IPS-18c (cell line): ENCODE results near the gene CRLF1.

ENCODE experiments used
- H3K4me3 ChIP-seq: 2 replicates; pipeline ENCODE4 v1.7.0; 2013; ENCODE audit warnings: low read depth, mild to moderate bottlenecking, low read length, moderate library complexity; ENCODE audit not compliant: insufficient read depth
- H3K9me3 ChIP-seq: one replicate; pipeline ENCODE4 v1.6.1; 2013; ENCODE audit warnings: mild to moderate bottlenecking, low read length, moderate library complexity; ENCODE audit not compliant: control insufficient read depth, insufficient read depth

Gene CRLF1

DNA sequence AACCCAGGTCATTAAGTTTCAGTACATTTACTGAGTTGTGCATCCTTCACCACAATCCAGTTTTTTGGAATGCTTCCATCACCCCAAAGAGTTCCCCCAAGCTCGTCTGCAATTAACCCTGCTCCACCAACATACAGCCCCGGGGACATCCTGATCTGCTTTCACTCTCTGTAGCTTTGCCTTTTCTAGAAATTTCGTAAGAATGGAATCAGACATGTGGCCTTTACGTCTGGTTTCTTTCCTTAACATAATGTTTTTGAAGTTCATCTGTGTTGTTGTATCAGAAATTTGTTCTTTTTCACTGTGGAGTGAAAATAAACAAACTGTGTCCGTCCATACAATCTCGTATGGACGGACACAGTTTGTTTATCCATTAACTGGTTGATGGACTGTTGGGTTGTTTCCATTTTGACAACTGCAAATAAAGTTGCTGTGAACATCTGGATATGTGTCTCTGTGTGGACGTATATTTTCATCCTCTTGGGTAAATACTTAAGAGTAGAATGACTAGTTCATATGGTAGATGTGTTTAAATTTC lies 33.2 kb upstream of the CRLF1 start:
- Histone ChIP-seq H3K9me3 (no peaks in the 10 kb centered on the region), H3K4me3 (no peak overlapping the region)

DNA sequence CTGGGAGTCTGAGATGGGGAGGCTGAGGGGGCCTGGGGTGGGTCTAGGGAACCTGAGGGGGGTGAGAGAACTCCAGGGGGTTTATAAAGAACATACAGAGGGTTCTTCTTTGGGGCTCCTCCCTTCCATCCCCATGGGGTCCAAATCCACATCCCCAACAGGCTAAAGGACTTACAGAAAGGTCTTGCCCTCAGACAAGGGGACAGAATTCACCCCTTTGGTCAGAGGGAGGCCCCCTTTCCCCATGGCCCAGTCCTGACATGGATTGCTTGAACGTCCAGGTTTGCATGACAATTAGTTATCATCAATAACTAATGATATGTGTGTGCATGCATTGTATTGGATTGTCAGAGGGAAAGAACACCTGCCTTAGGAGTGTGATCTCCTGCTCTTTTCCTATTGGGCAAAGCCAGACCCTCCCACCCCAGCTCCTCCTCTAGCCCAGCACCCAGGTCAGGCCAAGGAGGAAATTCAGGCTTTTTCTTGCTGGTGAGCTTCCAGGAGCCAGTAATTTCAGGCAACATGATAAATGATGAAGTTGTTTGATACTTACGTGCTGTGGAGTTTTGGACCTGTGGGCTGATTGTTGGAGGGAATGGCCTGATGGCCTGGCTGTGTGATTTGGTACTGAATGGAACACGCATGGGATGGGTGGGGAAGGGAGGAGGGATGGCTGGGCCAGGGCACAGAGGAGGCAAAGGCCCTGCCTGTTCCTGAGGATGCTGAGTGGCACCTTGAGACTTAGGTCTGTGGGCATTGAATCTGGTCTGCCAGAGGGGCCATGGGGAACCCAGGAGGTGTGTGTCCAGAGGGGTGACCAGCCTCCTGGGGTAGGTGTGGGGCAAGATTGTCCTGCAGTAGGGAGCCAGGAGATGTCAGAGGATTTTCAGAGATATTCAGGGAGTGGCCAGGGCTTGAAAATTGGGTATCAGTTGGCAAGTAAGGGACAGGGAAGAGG lies 31.4 kb upstream of the CRLF1 start:
- Histone ChIP-seq H3K9me3 (no peaks in the 10 kb centered on the region), H3K4me3 (peak overlapping the region; percentile 84)

DNA sequence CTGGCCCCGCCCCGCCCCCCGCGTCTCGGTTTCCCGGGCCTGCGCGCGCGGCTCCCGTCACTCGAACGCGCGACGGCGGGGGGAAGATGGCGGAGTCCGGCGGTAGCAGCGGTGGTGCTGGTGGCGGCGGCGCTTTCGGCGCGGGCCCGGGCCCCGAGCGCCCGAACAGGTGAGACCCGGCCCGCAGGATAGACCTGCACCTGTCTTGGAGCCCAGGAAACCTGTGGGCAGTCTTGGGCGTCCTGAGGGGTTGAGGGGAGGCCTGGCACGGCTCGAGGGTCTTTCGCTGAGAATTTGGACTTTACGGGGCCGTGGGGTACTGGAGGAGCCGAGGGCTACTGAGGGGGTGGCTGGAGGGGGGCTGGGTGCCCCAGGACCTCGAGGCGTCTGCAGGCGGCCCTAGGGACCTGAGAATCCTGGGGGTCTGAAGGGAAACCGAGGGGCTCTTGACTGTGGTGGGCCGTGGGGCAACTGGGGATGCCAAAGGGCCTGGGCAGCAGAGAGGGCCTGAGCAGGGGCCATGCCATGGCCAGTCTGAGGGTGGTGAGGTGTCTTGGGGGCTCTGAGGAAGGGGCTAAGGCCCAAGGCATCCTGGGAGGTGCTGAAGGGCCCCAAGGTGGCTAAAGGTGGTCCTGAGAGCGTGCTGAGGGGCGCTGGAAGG lies 30.5 kb upstream of the CRLF1 start, which contains the start of gene KLHL26:
TSS of gene KLHL26 (plus strand) at position 60 of the 661 bp plus-strand sequence. CDS start at position 87, 27 bp downstream.
- Histone ChIP-seq H3K4me3 (peak within 1 kb of the TSS; percentile 84), H3K9me3 (no peaks in the 10 kb centered on the region)

DNA sequence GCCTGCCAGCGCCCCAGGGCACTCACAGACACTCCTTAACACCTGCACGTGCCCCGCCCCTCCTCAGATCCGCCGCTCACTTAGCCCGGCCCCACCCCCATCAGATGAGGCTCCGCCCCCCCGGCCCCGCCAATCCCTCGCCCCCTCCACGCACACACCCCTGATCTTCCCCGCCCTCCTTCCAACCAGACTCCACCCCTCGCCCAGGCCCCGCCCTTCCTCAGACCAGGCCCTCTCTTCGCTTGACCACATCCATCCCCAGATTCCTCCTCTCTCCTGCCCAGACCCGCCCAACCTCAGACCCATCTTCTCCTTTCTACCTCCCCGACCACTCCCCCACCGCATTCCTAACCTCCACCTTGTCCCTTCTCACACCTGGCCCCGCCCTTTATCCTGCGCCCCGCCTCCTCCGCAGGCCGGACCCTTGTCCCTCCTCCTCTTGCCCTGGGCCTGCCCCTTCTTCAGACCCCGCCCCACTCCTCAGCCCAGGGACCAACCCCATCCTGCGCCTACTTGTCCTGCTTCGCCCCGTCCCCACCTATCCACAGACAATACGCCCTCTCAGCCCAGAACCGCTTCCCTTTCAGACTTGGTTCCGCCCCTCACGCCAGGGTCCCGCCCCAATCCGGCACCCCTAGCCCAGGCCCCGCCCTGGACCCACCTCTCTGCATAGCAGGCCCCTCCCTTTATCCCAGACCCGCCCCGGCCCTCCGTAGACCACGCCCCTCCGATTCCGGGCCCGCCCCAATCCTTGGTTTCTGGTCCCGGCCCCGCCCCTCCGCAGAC lies 29.8 kb upstream of the CRLF1 start:
- H3K4me3 ChIP-seq = peak overlapping the region; percentile 84
- H3K9me3 ChIP-seq = no peaks in the 10 kb centered on the region

DNA sequence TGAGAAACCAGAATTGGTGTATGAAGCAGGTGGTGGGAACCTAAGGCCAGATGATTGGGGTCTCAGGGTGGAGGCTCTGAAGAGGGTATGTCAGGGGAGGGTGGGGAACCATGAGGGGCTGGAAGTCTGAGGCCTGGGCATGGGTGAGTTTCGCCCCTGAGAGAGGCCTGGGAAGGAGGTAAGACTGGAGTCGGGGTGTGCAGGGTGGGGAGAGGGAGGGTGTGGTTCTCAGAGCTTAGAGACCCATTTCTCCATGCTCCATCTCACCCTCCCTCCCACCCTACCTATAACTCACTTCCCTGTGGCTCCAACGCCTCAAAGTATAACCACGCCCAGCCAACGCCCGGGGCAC lies 29.2 kb upstream of the CRLF1 start:
- Histone ChIP-seq H3K4me3 (no peak overlapping the region), H3K9me3 (no peaks in the 10 kb centered on the region)

DNA sequence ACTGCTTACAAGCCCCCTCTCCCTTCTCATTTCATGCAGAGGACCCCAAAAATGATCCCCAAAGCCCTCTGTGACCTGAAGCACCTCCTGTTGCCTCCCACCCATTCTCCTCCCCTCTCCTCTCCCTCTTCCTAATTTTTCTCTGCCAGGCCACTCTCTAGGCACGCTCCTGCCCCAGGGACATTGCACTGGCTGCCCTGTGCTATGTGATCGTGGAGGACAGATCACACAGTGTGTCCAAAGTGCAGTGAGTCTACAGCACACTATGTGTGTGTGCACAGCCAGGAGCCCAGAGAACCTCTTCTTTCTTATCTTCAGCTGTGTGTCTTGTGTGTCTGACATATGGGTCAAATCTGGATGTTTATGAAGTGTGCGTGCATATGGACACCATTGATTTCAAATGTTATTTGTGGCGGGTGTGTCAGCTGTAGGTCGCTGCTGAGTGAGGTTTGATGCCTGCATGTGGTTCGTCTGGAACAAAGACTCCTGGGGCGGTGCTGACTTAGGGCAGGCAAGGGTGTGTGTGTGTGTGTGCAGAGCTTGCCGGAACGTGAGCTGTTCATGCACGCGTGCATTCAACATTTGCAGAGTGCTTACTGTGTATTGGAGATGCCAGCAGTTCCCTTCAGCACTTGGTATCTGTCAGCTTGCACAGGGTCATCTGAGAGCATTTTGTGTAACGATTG lies 28.2 kb upstream of the CRLF1 start:
- Histone ChIP-seq H3K9me3 (no peaks in the 10 kb centered on the region), H3K4me3 (no peak overlapping the region)

DNA sequence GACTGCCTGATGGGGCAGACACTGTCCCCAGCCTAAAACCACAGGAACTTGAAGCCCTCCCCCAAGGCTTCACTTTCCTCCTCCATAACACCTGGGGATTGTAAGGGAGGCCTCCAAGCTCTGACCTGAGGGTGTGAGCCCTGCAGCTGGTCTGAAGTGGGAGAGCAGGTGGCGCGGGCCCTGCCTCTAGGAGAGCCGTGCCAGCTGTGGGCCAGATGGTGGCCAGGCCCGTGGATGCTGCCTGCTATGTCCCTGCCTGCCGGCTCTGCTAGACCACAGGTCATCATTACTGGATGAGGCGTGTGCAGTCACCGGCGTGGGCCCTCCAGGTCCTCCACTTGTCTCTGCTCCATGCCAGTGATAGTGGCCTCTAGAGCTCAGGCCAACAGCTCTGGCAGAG lies 26.7 kb upstream of the CRLF1 start:
- no peak overlapping the region for H3K4me3 ChIP-seq
- H3K9me3 ChIP-seq = no peaks in the 10 kb centered on the region

DNA sequence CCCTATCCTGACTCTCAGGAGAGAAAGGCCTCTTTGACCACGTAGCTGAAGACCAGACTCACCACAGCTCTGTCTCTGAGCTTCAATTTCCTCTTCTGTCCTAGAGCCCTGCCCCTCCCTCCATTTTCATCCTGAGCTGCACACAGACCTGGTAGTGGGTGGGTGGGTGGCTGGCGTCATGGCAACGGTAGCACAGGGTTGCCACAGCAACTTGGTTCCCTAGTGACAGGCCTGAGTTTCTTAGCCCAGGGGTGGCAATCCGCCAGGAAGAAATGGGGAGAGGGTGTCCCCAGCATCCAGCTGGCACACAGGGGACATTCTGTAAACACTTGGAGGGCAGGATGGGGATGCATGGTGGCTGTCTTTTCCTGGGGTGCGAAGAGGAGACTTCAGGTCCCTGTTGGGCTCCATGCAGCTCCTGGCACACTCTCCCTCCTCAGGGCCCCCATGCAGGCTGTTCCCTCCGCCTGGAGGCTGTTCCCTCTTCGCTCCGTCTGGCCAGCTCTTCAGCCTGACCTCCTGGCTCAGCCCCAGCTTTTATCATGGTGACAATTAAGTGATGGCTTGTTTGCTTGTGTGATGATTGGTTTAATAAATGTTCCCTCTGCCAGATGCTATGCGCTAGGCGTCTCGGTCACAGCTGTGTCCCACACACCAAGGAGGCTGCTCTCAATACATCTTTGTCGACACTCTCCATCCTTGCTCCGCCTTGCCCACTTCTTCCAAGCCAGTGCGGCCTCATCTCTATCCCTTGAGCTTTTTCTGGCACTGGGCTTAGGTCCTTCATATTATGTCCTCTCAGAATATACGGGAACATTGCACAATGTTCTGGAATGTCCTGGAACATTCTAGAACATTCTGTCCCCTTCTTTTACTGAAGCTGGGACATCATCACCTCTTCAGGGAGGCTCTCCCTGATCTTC lies 22.8 kb upstream of the CRLF1 start:
- no peaks in the 10 kb centered on the region for H3K9me3 ChIP-seq

DNA sequence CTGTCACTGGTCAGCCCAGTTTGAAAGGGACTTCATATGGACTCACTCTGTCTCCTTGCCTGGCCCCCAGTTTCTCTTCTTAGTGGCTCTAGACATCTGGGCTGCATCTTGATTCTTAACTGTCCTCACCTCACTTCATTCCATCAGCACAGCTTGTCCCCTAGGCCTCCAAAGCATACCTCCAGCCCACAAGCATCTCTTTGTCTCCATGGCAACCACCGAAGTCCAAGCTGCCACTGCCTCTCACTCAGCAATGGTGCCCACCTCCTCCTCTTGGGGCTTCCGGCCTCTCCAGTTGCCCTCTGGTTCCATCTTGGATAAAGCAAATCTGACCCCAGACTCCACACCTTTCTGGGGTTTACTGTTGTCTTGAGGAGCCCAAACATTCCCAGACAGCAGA lies 20.3 kb upstream of the CRLF1 start:
- no peaks in the 10 kb centered on the region for H3K9me3 ChIP-seq
- no peak overlapping the region for H3K4me3 ChIP-seq

More for the DNA sequence above, 22.8 kb upstream of the CRLF1 start:
- H3K4me3 ChIP-seq = no peak overlapping the region

DNA sequence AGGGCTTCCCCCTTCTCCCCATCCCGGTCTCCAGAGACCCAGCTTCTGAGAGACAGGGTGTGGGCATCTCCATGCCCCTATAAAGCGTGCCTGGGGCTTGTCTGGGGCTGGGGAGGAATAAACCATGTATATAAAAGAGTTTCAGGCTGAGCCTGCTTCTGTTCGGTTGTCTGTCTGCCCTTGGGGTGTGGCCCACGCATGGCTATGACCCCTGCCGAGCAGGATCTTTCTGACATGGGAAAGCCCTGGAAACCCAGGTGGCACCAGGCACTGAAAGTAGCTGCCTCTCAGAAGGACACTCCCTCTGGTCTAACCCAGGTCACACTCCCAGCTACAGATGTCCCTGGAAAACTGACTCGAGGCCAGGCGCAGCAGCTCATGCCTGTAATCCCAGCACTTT lies 14.3 kb upstream of the CRLF1 start:
- Histone ChIP-seq H3K9me3 (no peaks in the 10 kb centered on the region), H3K4me3 (no peak overlapping the region)

DNA sequence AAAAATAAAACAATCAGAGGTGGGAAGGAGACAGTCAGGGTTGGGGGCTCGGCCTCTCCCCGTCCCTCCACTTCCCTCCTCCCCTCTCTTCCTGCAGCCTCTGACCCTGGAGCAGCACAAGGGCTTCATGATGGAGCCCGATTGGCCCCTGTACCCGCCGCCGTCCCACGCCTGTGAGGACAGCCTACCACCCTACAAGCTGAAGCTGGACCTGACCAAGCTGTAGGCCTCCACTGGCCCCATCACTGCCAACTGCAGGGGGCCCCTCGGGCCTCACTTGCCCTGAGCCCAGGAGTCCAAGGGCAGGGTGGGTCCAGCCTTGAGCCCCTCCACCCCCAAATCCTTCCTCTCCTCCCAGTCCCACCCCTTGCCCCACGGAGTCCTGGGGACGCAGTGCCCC lies 13.7 kb upstream of the CRLF1 start:
- Histone ChIP-seq H3K4me3 (no peak overlapping the region), H3K9me3 (peaks cover 2% of the 10 kb centered on the region)

DNA sequence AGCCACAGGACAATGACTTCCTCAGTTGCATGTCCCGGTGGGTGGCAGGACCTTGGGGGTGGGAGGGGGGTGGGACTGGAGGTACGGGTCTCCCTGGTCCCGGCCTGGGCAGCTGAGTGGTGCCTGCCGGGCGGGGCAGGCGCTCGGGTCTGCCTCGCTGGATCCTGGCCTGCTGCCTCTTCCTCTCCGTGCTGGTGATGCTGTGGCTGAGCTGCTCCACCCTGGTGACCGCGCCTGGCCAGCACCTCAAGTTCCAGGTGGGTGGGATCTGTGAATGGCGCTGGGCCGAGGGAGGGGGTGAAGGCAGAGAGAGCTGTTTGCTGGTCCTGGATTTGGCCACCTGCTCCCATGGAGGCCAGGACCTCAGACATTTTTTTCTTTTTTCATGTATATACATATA lies 11.6 kb upstream of the CRLF1 start:
- no peak overlapping the region for H3K4me3 ChIP-seq
- H3K9me3 ChIP-seq = peaks cover 2% of the 10 kb centered on the region

DNA sequence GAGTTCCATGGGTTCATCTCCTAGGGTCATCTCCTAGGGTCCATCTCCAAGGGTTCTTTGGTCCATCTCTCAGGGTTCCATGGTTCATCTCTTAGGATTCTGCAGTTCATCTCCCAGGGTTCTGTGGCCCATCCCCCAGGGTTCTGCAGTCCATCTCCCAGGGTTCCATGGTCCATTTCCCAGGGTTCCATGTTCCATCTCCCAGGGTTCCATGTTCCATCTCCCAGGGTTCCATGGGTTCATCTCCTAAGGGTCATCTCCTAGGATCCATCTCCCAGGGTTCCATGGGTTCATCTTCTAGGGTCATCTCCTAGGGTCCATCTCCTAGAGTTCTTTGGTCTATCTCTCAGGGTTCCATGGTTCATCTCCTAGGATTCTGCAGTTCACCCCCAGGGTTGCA lies 11.0 kb upstream of the CRLF1 start:
- Histone ChIP-seq H3K9me3 (peaks cover 2% of the 10 kb centered on the region), H3K4me3 (no peak overlapping the region)

DNA sequence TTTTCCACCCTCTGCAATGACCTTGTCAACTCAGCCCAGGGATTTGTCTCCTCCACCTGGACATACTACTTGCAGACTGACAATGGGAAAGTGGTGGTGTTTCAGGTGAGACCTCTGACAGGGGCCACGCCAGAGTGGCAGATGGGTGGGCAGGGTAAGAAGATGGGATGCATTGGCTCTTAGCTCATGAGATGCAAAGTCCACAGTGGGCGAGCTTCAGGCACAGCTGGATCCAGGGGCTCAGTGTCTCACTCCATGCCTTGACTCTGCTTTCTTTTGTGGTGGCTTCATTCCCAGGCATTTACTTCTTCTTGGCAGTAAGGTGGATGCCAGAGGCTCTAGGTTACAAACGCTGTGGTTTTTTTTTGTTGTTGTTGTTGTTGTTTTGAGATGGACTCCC lies 9.4 kb upstream of the CRLF1 start:
- Histone ChIP-seq H3K4me3 (no peak overlapping the region), H3K9me3 (peaks cover 2% of the 10 kb centered on the region)

DNA sequence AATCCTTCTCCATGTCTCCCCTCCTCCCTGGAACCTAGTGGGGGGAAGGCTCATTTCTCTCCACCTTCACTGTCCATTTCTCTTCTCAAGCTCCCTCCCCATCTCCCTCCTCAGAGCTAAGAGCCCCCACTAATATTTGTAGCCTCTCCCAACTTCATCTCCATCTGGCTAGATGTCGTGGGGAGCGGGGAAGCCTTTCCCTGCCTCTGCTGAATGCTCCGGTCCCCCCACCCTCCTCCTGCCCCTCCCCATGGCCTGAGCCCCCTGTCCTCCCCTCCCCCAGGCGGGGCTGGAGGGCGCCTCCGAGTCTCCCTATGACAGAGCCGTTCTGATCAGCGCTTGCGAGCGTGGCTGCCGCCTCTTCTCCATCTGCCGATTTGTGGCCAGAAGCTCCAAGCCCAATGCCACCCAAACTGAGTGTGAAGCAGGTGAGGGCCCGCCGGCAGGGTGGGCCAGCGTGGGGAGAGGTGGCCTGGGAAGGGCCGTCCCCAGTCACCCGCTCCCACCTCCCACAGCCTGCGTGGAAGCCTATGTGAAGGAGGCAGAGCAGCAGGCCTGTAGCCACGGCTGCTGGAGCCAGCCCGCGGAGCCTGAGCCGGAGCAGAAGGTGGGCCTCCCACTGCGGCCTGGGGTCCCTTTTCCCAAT lies 7.1 kb upstream of the CRLF1 start:
- H3K9me3 ChIP-seq = peaks cover 4% of the 10 kb centered on the region
- H3K4me3 ChIP-seq = no peak overlapping the region; the same call in 1 of the 2 replicates
